HT1080 (cell line): ENCODE results near the gene PTGS1. TPM values are rescaled to one million over a fixed set of nuclear protein-coding genes. Genes with fewer than 3 reads are reported as not detected.

ENCODE experiments used
- small RNA-seq: library from RNA; depleted of rRNA; stranded (forward); fragments of <200 nt; gene quantifications from one replicate; pipeline ENCODE3, GENCODE V24; 2014
- total RNA-seq: library from RNA; depleted of rRNA; stranded (reverse); fragments of >200 nt; shearing (Covaris generic); gene quantifications from 2 replicates; pipeline ENCODE4 v1.2.3, GENCODE V29; 2014; rRNA removed

Gene PTGS1
- total RNA-seq, 1 experiment from 2014 or later: 0.24 TPM

Small RNA genes within 50 kb of the gene (small RNA-seq; reads per million reads assigned to genes)
- not detected for gene AL162424.1

Other genes starting within 250 kb of the PTGS1 start
- 60.8 and 76.1 TPM in 2 replicates for gene NDUFA8, start 211.2 kb upstream of the PTGS1 start, total RNA-seq
- gene MORN5, start 211.1 kb upstream of the PTGS1 start, total RNA-seq: not detected in 2 replicates
- gene LHX6, start 142.1 kb upstream of the PTGS1 start, total RNA-seq: 0.77 and 1.4 TPM in 2 replicates
- 12.7 and 12.8 TPM in 2 replicates for gene RBM18, start 106.2 kb upstream of the PTGS1 start, total RNA-seq
- gene MRRF, start 106.1 kb upstream of the PTGS1 start, total RNA-seq: 65.7 and 91.5 TPM in 2 replicates
- gene OR1J1, start 106.9 kb downstream of the PTGS1 start, total RNA-seq: not detected in 2 replicates
- 0.17 TPM in 1 of 2 replicates, not detected in the other for gene OR1J2, start 139.8 kb downstream of the PTGS1 start, total RNA-seq
- not detected in 2 replicates for gene OR1J4, start 148.1 kb downstream of the PTGS1 start, total RNA-seq
- gene OR1N1, start 156.3 kb downstream of the PTGS1 start, total RNA-seq: not detected in 2 replicates
- not detected in 2 replicates for gene OR1N2, start 182.1 kb downstream of the PTGS1 start, total RNA-seq
- gene OR1L8, start 212.4 kb downstream of the PTGS1 start, total RNA-seq: not detected in 2 replicates
- gene OR1Q1, start 243.7 kb downstream of the PTGS1 start, total RNA-seq: not detected in 2 replicates